Hepatocyte (in vitro differentiated cells): ENCODE data around the gene VOPP1.

ENCODE experiments used
- CTCF ChIP-seq: fragments of 200-600 bp; sonication (generic); IDR thresholded peaks from 2 replicates; pipeline ENCODE4 v1.5.1; 2016; ENCODE audit warnings: antibody characterized with exemption, mild to moderate bottlenecking; ENCODE audit not compliant: poor library complexity
- EZH2 ChIP-seq: fragments of 200-600 bp; sonication (generic); IDR thresholded peaks from 2 replicates; pipeline ENCODE4 v1.6.1; 2016; ENCODE audit warnings: antibody characterized with exemption, mild to moderate bottlenecking, borderline replicate concordance
- EZH2phosphoT487 ChIP-seq: fragments of 200-600 bp; sonication (generic); IDR thresholded peaks from one replicate; pipeline ENCODE4 v1.6.1; 2018; ENCODE audit warnings: antibody characterized with exemption, mild to moderate bottlenecking, low read depth, moderate library complexity; ENCODE audit not compliant: unreplicated experiment, severe bottlenecking

- TF ChIP-seq CTCF (no peak), EZH2 (no peak), EZH2phosphoT487 (no peak)
Measured at GRCh38 chr7:55469271-55469681, 103.0 kb downstream of the VOPP1 start.
